Calu3 (cell line): ENCODE data around the gene PTCHD1. TPM values are rescaled to one million over a fixed set of nuclear protein-coding genes. Genes with fewer than 3 reads are reported as not detected.

ENCODE experiments used
- BruUV-seq: library from RNA; stranded (reverse); fragments of 400-500 nt; replicated peaks from 2 replicates; lab custom pipeline; 2021; lab: Mats Ljungman, UMichigan
- CTCF ChIA-PET: fragments of 300-600 bp; sonication (Branson Sonifier 250); formaldehyde crosslinking; loops from one replicate; lab custom pipeline; 2022; ENCODE audit warnings: antibody characterized with exemption; lab: Charles Lee
- DNase-seq: peaks from one replicate; pipeline ENCODE4 v3.0.0; 2022
- H3K27ac Mint-ChIP-seq: one replicate; pipeline ENCODE4 v1.8.0; 2022; ENCODE audit warnings: mixed read lengths; ENCODE audit not compliant: unreplicated experiment
- H3K27me3 Mint-ChIP-seq: one replicate; pipeline ENCODE4 v1.8.0; 2022; ENCODE audit warnings: mixed read lengths; ENCODE audit not compliant: unreplicated experiment
- H3K36me3 Mint-ChIP-seq: one replicate; pipeline ENCODE4 v1.8.0; 2022; ENCODE audit warnings: mild to moderate bottlenecking, moderate library complexity, mixed read lengths; ENCODE audit not compliant: insufficient read depth, unreplicated experiment
- H3K4me1 Mint-ChIP-seq: one replicate; pipeline ENCODE4 v1.8.0; 2022; ENCODE audit warnings: mild to moderate bottlenecking, low read depth, mixed read lengths; ENCODE audit not compliant: unreplicated experiment
- H3K4me3 Mint-ChIP-seq: one replicate; pipeline ENCODE4 v1.8.0; 2022; ENCODE audit warnings: mild to moderate bottlenecking, low read depth, moderate library complexity, mixed read lengths; ENCODE audit not compliant: unreplicated experiment
- H3K9me3 Mint-ChIP-seq: one replicate; pipeline ENCODE4 v1.8.0; 2022; ENCODE audit warnings: low read depth, mixed read lengths; ENCODE audit not compliant: unreplicated experiment
- intact Hi-C: fragments of 100-400 bp; cut with micrococcal nuclease; formaldehyde crosslinking; loops from one replicate; pipeline ENCODE4 v1.10.0; 2022; ENCODE audit not compliant: unreplicated experiment
- total RNA-seq: library from RNA; stranded (reverse); gene quantifications from 2 replicates; pipeline ENCODE4 v1.2.3, GENCODE V29; 2022
- TF ChIP-seq, protein P1 (sequence below): fragments of 200-600 bp; IDR thresholded peaks from one replicate; pipeline ENCODE4 v1.8.0; 2022; ENCODE audit warnings: antibody characterized with exemption; ENCODE audit not compliant: unreplicated experiment

The PTCHD1 gene
- total RNA-seq, 1 experiment from 2014 or later = not detected

DNA sequence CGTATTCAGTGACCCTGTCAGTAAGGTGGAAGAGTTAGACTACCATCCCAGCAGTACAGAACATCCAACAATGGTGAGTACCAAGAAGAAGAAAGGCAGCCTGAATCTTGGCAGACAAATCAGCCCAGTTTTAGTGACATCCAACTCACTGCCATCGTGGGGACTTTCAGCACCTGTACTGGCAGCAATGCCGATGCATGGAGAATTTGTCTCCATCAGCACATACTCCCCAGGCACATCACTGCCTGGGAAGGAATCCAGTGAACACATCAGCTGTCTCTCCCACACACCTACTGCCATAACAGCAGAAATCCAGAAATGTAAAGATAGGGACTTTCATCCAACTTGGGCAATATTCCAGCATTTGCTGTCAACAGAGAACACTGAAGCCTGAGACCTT is 29.8 kb downstream of the PTCHD1 start:
- CTCF ChIA-PET = no interaction called here

DNA sequence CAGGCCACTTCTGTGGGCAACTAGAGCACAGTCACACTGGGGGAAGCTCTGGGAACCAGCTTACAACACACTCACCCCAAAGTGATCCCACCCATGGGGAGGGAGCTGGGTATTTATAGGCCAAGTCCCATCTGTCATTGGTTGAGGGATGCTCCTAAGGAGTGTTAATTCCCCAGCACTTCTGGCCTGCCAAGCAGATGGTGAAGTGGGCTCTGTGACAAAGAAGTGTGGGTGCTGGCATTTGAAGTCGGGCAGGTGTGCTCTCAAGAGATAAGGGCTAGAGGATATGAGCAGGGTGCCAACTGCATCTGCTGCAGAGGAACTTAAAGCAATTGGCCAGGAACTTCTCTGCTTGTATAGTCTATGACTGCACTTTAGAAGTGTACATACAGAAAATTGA is 30.9 kb downstream of the PTCHD1 start:
- Mint-ChIP-seq H3K27ac (no peak overlapping the region), H3K4me1 (no peaks in the 10 kb centered on the region), H3K9me3 (no peaks in the 10 kb centered on the region), H3K36me3 (no peaks in the 10 kb centered on the region), H3K27me3 (peaks cover 8% of the 10 kb centered on the region), H3K4me3 (no peak overlapping the region)
- intact Hi-C loops = no loop called here
- TF ChIP-seq, protein P1, sequence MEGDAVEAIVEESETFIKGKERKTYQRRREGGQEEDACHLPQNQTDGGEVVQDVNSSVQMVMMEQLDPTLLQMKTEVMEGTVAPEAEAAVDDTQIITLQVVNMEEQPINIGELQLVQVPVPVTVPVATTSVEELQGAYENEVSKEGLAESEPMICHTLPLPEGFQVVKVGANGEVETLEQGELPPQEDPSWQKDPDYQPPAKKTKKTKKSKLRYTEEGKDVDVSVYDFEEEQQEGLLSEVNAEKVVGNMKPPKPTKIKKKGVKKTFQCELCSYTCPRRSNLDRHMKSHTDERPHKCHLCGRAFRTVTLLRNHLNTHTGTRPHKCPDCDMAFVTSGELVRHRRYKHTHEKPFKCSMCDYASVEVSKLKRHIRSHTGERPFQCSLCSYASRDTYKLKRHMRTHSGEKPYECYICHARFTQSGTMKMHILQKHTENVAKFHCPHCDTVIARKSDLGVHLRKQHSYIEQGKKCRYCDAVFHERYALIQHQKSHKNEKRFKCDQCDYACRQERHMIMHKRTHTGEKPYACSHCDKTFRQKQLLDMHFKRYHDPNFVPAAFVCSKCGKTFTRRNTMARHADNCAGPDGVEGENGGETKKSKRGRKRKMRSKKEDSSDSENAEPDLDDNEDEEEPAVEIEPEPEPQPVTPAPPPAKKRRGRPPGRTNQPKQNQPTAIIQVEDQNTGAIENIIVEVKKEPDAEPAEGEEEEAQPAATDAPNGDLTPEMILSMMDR = no peak
- CTCF ChIA-PET = no interaction called here
- no TSS peak for BruUV-seq
- no peak for DNase-seq

More for the DNA sequence above, 29.8 kb downstream of the PTCHD1 start:
- H3K4me3 Mint-ChIP-seq = no peak overlapping the region
- H3K27ac Mint-ChIP-seq = no peak overlapping the region
- TF ChIP-seq, protein P1 = no peak
- no peaks in the 10 kb centered on the region for H3K4me1 Mint-ChIP-seq
- no peak for DNase-seq
- H3K9me3 Mint-ChIP-seq = no peaks in the 10 kb centered on the region
- H3K36me3 Mint-ChIP-seq = no peaks in the 10 kb centered on the region
- intact Hi-C loops = no loop called here
- no TSS peak for BruUV-seq
- peaks cover 16% of the 10 kb centered on the region for H3K27me3 Mint-ChIP-seq

DNA sequence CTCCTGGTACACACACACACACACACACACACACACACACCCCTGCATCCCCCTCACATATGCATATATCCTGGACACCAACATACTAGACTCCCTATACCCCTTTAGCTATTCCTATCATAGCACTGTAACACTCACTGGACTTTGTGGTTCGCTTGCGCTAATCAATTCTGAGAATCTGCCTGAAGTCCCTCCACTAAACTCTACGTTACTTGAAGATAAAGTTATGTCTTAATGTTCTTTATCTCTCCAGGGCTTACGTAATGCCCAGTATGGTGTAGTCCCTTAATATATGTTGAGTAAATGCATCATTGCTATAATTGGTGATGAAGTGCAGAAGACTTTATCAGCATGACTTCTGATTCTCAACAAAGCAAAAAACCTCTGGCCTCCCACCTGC is 32.3 kb downstream of the PTCHD1 start:
- TF ChIP-seq, protein P1 = no peak
- DNase-seq = no peak
- no peaks in the 10 kb centered on the region for H3K4me1 Mint-ChIP-seq
- H3K9me3 Mint-ChIP-seq = no peaks in the 10 kb centered on the region
- CTCF ChIA-PET = no interaction called here
- intact Hi-C loops = no loop called here
- BruUV-seq = no TSS peak
- no peak overlapping the region for H3K27ac Mint-ChIP-seq
- no peak overlapping the region for H3K4me3 Mint-ChIP-seq
- H3K36me3 Mint-ChIP-seq = no peaks in the 10 kb centered on the region
- H3K27me3 Mint-ChIP-seq = no peaks in the 10 kb centered on the region

DNA sequence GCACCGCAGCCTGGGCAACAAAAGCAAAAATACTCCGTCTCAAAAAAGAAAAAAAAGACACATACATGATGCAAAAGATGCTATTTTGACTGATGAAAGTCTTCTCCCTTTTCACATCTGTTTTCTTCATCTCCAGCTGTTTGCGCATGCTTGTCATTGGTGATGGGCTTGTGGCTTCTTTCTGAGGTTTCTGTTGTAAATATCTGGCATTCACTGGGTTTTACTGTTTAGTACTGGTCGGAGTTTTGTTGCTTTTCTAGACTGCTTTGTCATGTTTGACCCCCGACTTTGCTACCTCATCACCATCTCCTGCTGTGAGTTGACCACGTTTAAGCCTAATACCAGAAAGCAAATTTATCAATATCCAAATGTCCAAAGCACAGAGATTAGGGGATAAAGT is 34.4 kb downstream of the PTCHD1 start:
- no peaks in the 10 kb centered on the region for H3K36me3 Mint-ChIP-seq
- intact Hi-C loops = no loop called here

More for the DNA sequence above, 34.4 kb downstream of the PTCHD1 start:
- H3K4me1 Mint-ChIP-seq = peaks cover 10% of the 10 kb centered on the region
- H3K4me3 Mint-ChIP-seq = no peak overlapping the region
- CTCF ChIA-PET = interaction anchor here (1.3 kb wide), 1 partner anchor 83 kb away, joined by 4 read pairs; no protein-coding TSS in a partner anchor
- no peaks in the 10 kb centered on the region for H3K9me3 Mint-ChIP-seq
- no peak for DNase-seq
- TF ChIP-seq, protein P1 = no peak
- H3K27ac Mint-ChIP-seq = no peak overlapping the region
- no TSS peak for BruUV-seq
- no peaks in the 10 kb centered on the region for H3K27me3 Mint-ChIP-seq
